Coronary artery (tissue), 2 donors: ENCODE results near the gene LRFN2.

Experiments
- DNase-seq: peaks from one replicate; pipeline ENCODE4 v3.0.0-alpha.2; 2017; ENCODE audit warnings: low spot score
- H3K27ac ChIP-seq, 2 donors: fragments of 200-600 bp; sonication (generic); one replicate each; pipeline ENCODE4 v1.5.1; 2016 to 2019
- H3K4me3 ChIP-seq: fragments of 200-600 bp; sonication (generic); 2 replicates; pipeline ENCODE4 v1.5.1; 2016; ENCODE audit warnings: mild to moderate bottlenecking, moderate library complexity
- TF ChIP-seq, protein P1 (sequence below): fragments of 200-600 bp; sonication (generic); IDR thresholded peaks from one replicate; pipeline ENCODE4 v1.5.1; 2019; ENCODE audit warnings: antibody characterized with exemption

LRFN2 gene

DNA sequence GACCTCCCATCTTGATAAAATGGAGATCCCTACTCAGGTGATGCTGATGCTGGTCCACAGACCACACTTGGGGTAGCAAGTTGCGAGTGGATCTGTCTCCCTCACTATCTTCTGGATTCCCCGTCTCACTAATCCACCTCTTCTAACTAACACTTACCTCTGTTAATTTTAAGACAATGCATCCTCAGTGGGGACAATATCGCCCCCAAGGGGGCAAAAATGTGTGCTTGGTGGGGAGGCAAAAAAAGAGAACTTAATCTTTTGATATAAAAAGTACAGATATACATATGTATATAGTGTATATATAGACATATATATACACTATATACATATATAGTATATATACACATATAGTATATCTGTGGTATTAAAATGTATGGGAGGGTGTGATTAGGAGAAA lies 4.3 kb downstream of the LRFN2 start:
- Histone ChIP-seq H3K27ac (no peak overlapping the region), H3K4me3 (no peak overlapping the region)
- TF ChIP-seq, protein P1, sequence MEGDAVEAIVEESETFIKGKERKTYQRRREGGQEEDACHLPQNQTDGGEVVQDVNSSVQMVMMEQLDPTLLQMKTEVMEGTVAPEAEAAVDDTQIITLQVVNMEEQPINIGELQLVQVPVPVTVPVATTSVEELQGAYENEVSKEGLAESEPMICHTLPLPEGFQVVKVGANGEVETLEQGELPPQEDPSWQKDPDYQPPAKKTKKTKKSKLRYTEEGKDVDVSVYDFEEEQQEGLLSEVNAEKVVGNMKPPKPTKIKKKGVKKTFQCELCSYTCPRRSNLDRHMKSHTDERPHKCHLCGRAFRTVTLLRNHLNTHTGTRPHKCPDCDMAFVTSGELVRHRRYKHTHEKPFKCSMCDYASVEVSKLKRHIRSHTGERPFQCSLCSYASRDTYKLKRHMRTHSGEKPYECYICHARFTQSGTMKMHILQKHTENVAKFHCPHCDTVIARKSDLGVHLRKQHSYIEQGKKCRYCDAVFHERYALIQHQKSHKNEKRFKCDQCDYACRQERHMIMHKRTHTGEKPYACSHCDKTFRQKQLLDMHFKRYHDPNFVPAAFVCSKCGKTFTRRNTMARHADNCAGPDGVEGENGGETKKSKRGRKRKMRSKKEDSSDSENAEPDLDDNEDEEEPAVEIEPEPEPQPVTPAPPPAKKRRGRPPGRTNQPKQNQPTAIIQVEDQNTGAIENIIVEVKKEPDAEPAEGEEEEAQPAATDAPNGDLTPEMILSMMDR = no peak
- no peak for DNase-seq

DNA sequence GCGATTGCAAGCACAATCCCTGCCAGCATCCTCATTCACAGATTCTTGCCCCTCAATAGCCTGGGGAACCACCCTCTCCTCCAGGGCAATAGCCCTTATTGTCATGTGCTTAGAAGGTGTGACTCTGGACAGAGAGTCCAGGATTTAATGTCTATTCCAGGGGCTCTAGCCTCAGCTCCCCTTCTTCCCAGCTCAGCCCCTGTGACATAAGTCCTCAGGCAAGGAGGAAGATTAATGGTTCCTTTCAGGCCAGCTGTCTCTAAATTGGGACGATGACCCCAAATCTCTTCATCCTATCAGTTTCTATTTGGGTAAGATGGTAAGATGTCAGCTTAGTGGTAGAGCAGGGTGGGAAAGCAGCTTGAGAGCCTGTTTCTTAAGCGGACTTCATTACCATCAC lies 8.1 kb downstream of the LRFN2 start:
- H3K4me3 ChIP-seq = no peak overlapping the region
- DNase-seq = no peak
- TF ChIP-seq, protein P1 = no peak
- no peak overlapping the region for H3K27ac ChIP-seq

GRCh38 chr6:40577672-40578071 lies 9.5 kb downstream of the LRFN2 start:
- Histone ChIP-seq H3K4me3 (no peak overlapping the region), H3K27ac (no peak overlapping the region)
- DNase-seq = no peak
- TF ChIP-seq, protein P1 = no peak

DNA sequence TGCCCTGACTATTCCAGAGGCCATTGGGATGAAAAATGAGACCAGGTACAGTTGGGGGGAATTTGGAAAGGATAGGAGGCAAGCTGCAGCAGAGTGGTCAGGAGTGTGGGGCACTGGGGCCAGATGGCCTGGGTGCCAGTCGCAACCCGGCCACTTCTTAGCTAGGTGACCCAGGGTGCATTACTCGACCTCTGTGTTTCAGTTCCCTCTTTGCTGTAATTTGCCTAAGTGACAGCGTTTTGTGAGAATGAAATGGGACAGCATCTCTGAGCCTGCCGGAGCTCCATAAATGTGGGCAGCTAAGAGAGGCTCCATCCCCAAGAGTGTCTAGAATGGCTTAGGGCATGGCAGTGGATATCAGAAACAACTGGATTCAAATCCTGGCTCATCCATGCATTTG lies 13.9 kb downstream of the LRFN2 start:
- TF ChIP-seq, protein P1 = no peak
- no peak for DNase-seq
- no peak overlapping the region for H3K4me3 ChIP-seq

DNA sequence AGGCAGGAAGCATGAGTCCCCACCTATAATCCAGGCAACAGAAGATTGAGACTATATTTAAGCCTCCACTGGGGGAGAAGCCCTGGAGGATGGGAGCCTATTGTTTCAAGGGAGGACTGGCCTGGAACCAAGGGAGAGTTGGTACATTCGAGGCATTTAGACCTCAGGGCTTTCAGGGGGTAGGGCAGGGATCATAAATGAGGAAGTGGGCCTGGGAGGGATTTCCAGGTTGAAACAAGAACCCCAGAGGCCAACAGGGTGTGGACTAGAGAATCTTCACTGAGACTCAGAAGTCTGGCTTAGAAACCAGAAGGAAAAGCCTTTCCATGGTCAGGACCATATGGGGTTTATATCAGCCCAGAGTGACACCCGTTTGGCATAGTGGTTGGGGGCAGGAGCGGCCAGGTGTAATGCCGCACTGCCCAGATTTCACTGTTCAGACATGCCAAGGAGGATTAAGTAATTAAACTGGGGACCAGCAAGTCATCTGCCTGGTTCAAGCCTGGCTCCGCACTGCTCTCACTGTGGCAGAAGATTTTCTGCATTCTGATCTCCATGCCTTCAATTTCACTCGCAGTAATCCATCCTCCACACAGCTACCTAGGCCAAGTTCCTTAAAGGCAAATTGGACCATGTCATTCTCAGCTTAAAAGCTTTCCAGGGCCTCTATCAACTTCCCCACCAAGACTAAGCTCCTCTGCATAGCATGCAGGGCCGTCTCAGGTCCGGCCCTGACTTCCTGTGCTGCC lies 17.8 kb downstream of the LRFN2 start:
- Histone ChIP-seq H3K4me3 (no peak overlapping the region), H3K27ac (no peak overlapping the region)
- TF ChIP-seq, protein P1 = no peak
- DNase-seq = no peak

More for the DNA sequence above, 13.9 kb downstream of the LRFN2 start:
- no peak overlapping the region for H3K27ac ChIP-seq

DNA sequence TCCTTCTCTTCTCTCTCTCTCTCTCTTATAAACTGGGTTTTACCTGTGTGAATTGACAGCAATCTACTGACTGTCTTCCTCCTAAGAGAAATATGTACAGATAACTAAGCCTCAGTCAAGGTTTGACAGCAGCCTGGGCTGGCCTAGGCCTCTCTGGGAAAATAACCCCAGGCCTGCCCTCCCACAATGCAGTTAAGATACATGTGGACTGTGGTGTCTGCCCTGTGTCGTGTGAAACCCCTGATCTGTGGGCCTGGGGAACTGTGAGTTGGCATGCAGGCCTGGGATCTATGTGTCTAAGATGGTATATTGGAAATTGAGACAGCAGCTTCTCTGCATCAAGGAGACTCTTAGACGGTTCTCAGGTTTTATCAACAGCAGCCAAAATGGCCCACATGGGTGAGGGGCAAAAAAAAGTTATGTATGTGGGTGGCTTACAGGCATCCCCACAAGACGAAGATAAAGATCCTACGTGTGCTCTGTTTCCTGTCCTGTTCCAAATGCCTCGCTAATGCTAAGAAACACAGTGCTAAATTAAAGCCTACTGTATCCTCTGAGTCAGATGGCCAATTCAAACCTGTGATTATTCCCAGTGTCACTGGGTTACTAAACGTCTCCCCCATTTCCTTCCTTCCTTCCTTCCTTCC lies 19.0 kb downstream of the LRFN2 start:
- TF ChIP-seq, protein P1 = no peak
- no peak overlapping the region for H3K4me3 ChIP-seq
- H3K27ac ChIP-seq = no peak overlapping the region
- DNase-seq = no peak

GRCh38 chr6:40563111-40563510 lies 24.1 kb downstream of the LRFN2 start:
- TF ChIP-seq, protein P1 = no peak
- H3K27ac ChIP-seq = no peak overlapping the region
- no peak overlapping the region for H3K4me3 ChIP-seq
- no peak for DNase-seq
